ENCODE results near the gene TMEM255A. TPM values are rescaled to one million over a fixed set of nuclear protein-coding genes. Genes with fewer than 3 reads are reported as not detected.

The TMEM255A gene
- total and polyA plus RNA-seq, 12 donors = 0.09 to 1.3 (median 0.30) TPM; not detected in 1

- H3K4me1 ChIP-seq = peaks cover 0 to 25% (median 6%) of the 10 kb centered on the region in 9 donors
- H3K27ac ChIP-seq = no peak overlapping the region
- DNase-seq (no peak), ATAC-seq (no peak)
- WGBS, 2 donors = 1 to 2% methylated on average over 31 to 32 of the region's 32 CpGs
- H3K36me3 ChIP-seq = no peaks in the 10 kb centered on the region
- H3K4me3 ChIP-seq = peak overlapping the region; percentile 9 to 55 (median 41)
- H3K9me3 ChIP-seq = no peaks in the 10 kb centered on the region
- intact Hi-C loops (cut with DNase I) = loop anchor here in 4 of 10 donors (2.0 to 10.0 kb wide), 2 partner anchors 59 to 165 kb away; partner anchors contain the start of gene ZBTB33 (in 1 of the 4)
- no peak for TF ChIP-seq CTCF (IDR thresholded peaks at IDR 0.05)
- peaks cover 0 to 93% (median 23%) of the 10 kb centered on the region in 7 donors for H3K27me3 ChIP-seq
These were observed 1.2 kb downstream of the TMEM255A start for GRCh38 chrX:120309873-120310705.

- DNase-seq (peak; percentile 31 to 36), ATAC-seq (peak; percentile 54 to 88 (median 82))
- Histone ChIP-seq H3K27me3 (peaks cover 0 to 93% (median 23%) of the 10 kb centered on the region in 7 donors), H3K9me3 (no peaks in the 10 kb centered on the region), H3K4me1 (peaks cover 0 to 25% (median 6%) of the 10 kb centered on the region in 9 donors), H3K27ac (no peak overlapping the region), H3K36me3 (no peaks in the 10 kb centered on the region), H3K4me3 (peak overlapping the region in 9 of 10 donors; percentile 9 to 55 (median 42))
- 1 to 2% methylated on average over 49 to 52 of the region's 52 CpGs for WGBS, 2 donors
- intact Hi-C loops (cut with DNase I) = loop anchor here in 1 of 10 donors (2.0 kb wide), 1 partner anchor 58 kb away; the partner anchor contains the start of gene ZBTB33
- TF ChIP-seq CTCF (IDR thresholded peaks at IDR 0.05) = peak in 5 of 9 donors; percentile 25 to 47 (median 40)
These were observed 2.0 kb downstream of the TMEM255A start for GRCh38 chrX:120308959-120309872.

GRCh38 chrX:120308558-120308957 is 2.7 kb downstream of the TMEM255A start:
- 4 to 19% methylated on average over 11 to 12 of the region's 12 CpGs for WGBS, 2 donors
- Histone ChIP-seq H3K36me3 (no peaks in the 10 kb centered on the region), H3K27me3 (peaks cover 0 to 93% (median 24%) of the 10 kb centered on the region in 7 donors), H3K27ac (no peak overlapping the region), H3K9me3 (no peaks in the 10 kb centered on the region), H3K4me3 (peak overlapping the region in 3 of 10 donors; percentile 43 to 55 (median 43)), H3K4me1 (peaks cover 0 to 25% (median 6%) of the 10 kb centered on the region in 9 donors)
- TF ChIP-seq CTCF (IDR thresholded peaks at IDR 0.05) = peak in 1 of 9 donors; percentile 14
- DNase-seq (peak in 1 of 2 donors; percentile 9), ATAC-seq (peak in 2 of 8 donors; percentile 10 to 31)
- intact Hi-C loops (cut with DNase I) = loop anchor here in 1 of 10 donors (2.0 kb wide), 1 partner anchor 58 kb away; the partner anchor contains the start of gene ZBTB33

GRCh38 chrX:120306630-120307029 is 4.6 kb downstream of the TMEM255A start:
- Histone ChIP-seq H3K4me1 (peaks cover 0 to 25% (median 6%) of the 10 kb centered on the region in 9 donors), H3K27me3 (peaks cover 0 to 88% (median 24%) of the 10 kb centered on the region in 7 donors), H3K9me3 (no peaks in the 10 kb centered on the region), H3K36me3 (no peaks in the 10 kb centered on the region), H3K4me3 (no peak overlapping the region), H3K27ac (no peak overlapping the region)
- intact Hi-C loops (cut with DNase I) = no loop called here
- DNase-seq (no peak), ATAC-seq (no peak)
- TF ChIP-seq CTCF (IDR thresholded peaks at IDR 0.05) = no peak
- 64 to 68% methylated on average over 2 of the region's 2 CpGs for WGBS, 2 donors
